GM18867 (cell line): Measurements from ENCODE around the gene EXOC6B.

ENCODE experiments used
- ATAC-seq: cut with Tn5 transposase; IDR thresholded peaks from one replicate; pipeline ENCODE4 v1.9.1; 2021; ENCODE audit warnings: mild to moderate bottlenecking, moderate library complexity; ENCODE audit not compliant: unreplicated experiment

EXOC6B gene

GRCh38 chr2:72825257-72826155 lies at the start of gene EXOC6B:
Gene EXOC6B (minus strand): TSS chr2:72826033.
- ATAC-seq: peak; percentile 94

- no peak for ATAC-seq
Measured at GRCh38 chr2:72871880-72872279, 46.0 kb upstream of the EXOC6B start.

- no peak for ATAC-seq
Measured at GRCh38 chr2:72871060-72871459, 45.2 kb upstream of the EXOC6B start.

- ATAC-seq: peak; percentile 60
Measured at GRCh38 chr2:72864500-72864899, 38.7 kb upstream of the EXOC6B start.

- ATAC-seq: no peak
Measured at GRCh38 chr2:72863046-72863445, 37.2 kb upstream of the EXOC6B start.

- ATAC-seq: peak; percentile 87
Measured at GRCh38 chr2:72862239-72862988, 36.6 kb upstream of the EXOC6B start.

GRCh38 chr2:72859831-72860262 lies 34.0 kb upstream of the EXOC6B start:
- ATAC-seq: peak; percentile 64

- ATAC-seq: no peak
Measured at GRCh38 chr2:72851333-72851732, 25.5 kb upstream of the EXOC6B start.

GRCh38 chr2:72849138-72849462 lies 23.3 kb upstream of the EXOC6B start:
- ATAC-seq: no peak

GRCh38 chr2:72848436-72849137 lies 22.8 kb upstream of the EXOC6B start:
- ATAC-seq: no peak

GRCh38 chr2:72847534-72848315 lies 21.9 kb upstream of the EXOC6B start:
- no peak for ATAC-seq

- ATAC-seq: peak; percentile 100
Measured at GRCh38 chr2:72846171-72847095, 20.6 kb upstream of the EXOC6B start.

- ATAC-seq: no peak
Measured at GRCh38 chr2:72843301-72843700, 17.5 kb upstream of the EXOC6B start.

GRCh38 chr2:72841462-72842125 lies 15.8 kb upstream of the EXOC6B start:
- ATAC-seq: no peak

- ATAC-seq: no peak
Measured at GRCh38 chr2:72840066-72840465, 14.2 kb upstream of the EXOC6B start.

- ATAC-seq: no peak
Measured at GRCh38 chr2:72837171-72837570, 11.3 kb upstream of the EXOC6B start.

GRCh38 chr2:72835403-72835802 lies 9.6 kb upstream of the EXOC6B start:
- ATAC-seq: no peak

- ATAC-seq: no peak
Measured at GRCh38 chr2:72834596-72834995, 8.8 kb upstream of the EXOC6B start.

GRCh38 chr2:72833084-72833714 lies 7.4 kb upstream of the EXOC6B start:
- ATAC-seq: no peak
